Endothelial cell of umbilical vein (primary cell): ENCODE measurements around the gene ABLIM2. TPM values are rescaled to one million over a fixed set of nuclear protein-coding genes. Genes with fewer than 3 reads are reported as not detected.

Source experiments
- BruUV-seq: library from RNA; stranded (reverse); fragments of 400-500 nt; replicated peaks from 2 replicates; lab custom pipeline; 2021; lab: Mats Ljungman, UMichigan
- CTCF ChIA-PET: fragments of 300-600, 350-600 bp; sonication (Branson Sonifier 250); formaldehyde crosslinking; loops from one replicate; lab custom pipeline; 2021; ENCODE audit warnings: antibody characterized with exemption, inconsistent platforms; lab: Charles Lee
- POLR2A ChIA-PET: fragments of 300-600, 350-600 bp; sonication (Branson Sonifier 250); formaldehyde crosslinking; loops from one replicate; lab custom pipeline; 2021; ENCODE audit warnings: antibody characterized with exemption, inconsistent platforms; lab: Charles Lee
- DNase-seq: peaks from one replicate; pipeline ENCODE4 v3.0.0-alpha.2; 2011; ENCODE audit warnings: low read depth, low spot score
- FAIRE-seq: peaks from 2 replicates; lab custom pipeline; 2011; peaks lifted over from hg19 to GRCh38; lab: Jason Lieb, UNC
- H2AFZ ChIP-seq: 2 replicates; pipeline ENCODE4 v1.6.0; 2012; ENCODE audit warnings: low read depth, low read length, control low read depth, inconsistent platforms
- H3K27ac ChIP-seq: 2 replicates; pipeline ENCODE4 v1.5.1; 2011; ENCODE audit warnings: low read depth, mild to moderate bottlenecking, control low read depth, low read length, moderate library complexity; ENCODE audit not compliant: insufficient read depth
- H3K27me3 ChIP-seq, 2 experiments: 2 replicates each; pipeline versions ENCODE4 v1.6.0 to v1.6.1; 2011; ENCODE audit warnings: low read length in 2 of 2, mixed read lengths in 1 of 2; ENCODE audit not compliant: control insufficient read depth in 2 of 2, insufficient read depth in 2 of 2
- H3K36me3 ChIP-seq, 2 experiments: 2 replicates in 1 of 2; 3 replicates in 1 of 2; pipeline ENCODE4 v1.5.1; 2011; ENCODE audit warnings: low read length in 2 of 2, mild to moderate bottlenecking in 1 of 2, moderate library complexity in 1 of 2; ENCODE audit not compliant: control insufficient read depth in 2 of 2, insufficient read depth in 2 of 2; ENCODE audit errors: extremely low read depth in 1 of 2
- H3K4me1 ChIP-seq: 3 replicates; pipeline ENCODE4 v1.5.1; 2011; ENCODE audit warnings: mild to moderate bottlenecking, low read length; ENCODE audit not compliant: control insufficient read depth, insufficient read depth; ENCODE audit errors: extremely low read depth
- H3K4me2 ChIP-seq: 2 replicates; pipeline ENCODE4 v1.6.1; 2011; ENCODE audit warnings: low read length, control low read depth, mixed read lengths; ENCODE audit not compliant: insufficient read depth
- H3K4me3 ChIP-seq, 3 experiments: fragments of 200-600 bp in 1 of 3; sonication (generic), shearing (Covaris generic) in 1 of 3; replicated peaks in 1 of 3; 2 replicates each; pipeline ENCODE4 v1.5.1; 2011 to 2016; ENCODE audit warnings: control low read depth in 3 of 3, low read length in 3 of 3, mild to moderate bottlenecking in 2 of 3, inconsistent platforms in 1 of 3, low read depth in 1 of 3, moderate library complexity in 1 of 3; ENCODE audit not compliant: insufficient read depth in 1 of 3
- H3K79me2 ChIP-seq: 2 replicates; pipeline ENCODE4 v1.6.0; 2012; ENCODE audit warnings: low read length, inconsistent platforms; ENCODE audit not compliant: control insufficient read depth, insufficient read depth
- H3K9ac ChIP-seq: replicated peaks from 2 replicates; pipeline ENCODE3; 2011; ENCODE audit warnings: low read length, control low read depth; ENCODE audit not compliant: insufficient read depth; ENCODE audit errors: extremely low read depth
- H3K9me1 ChIP-seq: replicated peaks from 3 replicates; pipeline ENCODE4 v1.6.0; 2011; ENCODE audit warnings: mild to moderate bottlenecking, low read length; ENCODE audit not compliant: control insufficient read depth, insufficient read depth; ENCODE audit errors: extremely low read depth
- H3K9me3 ChIP-seq: replicated peaks from 2 replicates; pipeline ENCODE4 v1.5.1; 2012; ENCODE audit warnings: low read length, inconsistent platforms; ENCODE audit not compliant: control insufficient read depth, insufficient read depth
- H4K20me1 ChIP-seq: replicated peaks from 2 replicates; pipeline ENCODE3; 2011; ENCODE audit warnings: mild to moderate bottlenecking, low read length; ENCODE audit not compliant: control insufficient read depth, insufficient read depth; ENCODE audit errors: extremely low read depth
- CTCF ChIP-seq, 2 donors: IDR thresholded peaks; 1 replicate in 1 of 2; 2 replicates in 1 of 2; pipeline ENCODE4 v1.5.1; 2011; ENCODE audit warnings: low read length in 2 of 2, mild to moderate bottlenecking in 2 of 2, moderate library complexity in 2 of 2, control low read depth in 1 of 2, inconsistent platforms in 1 of 2, low read depth in 1 of 2; ENCODE audit not compliant: insufficient read depth in 1 of 2; ENCODE audit errors: extremely low read depth in 1 of 2
- EZH2 ChIP-seq: IDR thresholded peaks from 2 replicates; pipeline ENCODE4 v1.6.1; 2012; ENCODE audit warnings: borderline replicate concordance, low read depth, mild to moderate bottlenecking, moderate library complexity, low read length, inconsistent platforms; ENCODE audit not compliant: severe bottlenecking
- FOS ChIP-seq: IDR thresholded peaks from 2 replicates; pipeline ENCODE4 v1.6.1; 2011; ENCODE audit warnings: mild to moderate bottlenecking, low read length, moderate library complexity, borderline replicate concordance; ENCODE audit not compliant: insufficient read depth
- GATA2 ChIP-seq: IDR thresholded peaks from 2 replicates; pipeline ENCODE4 v1.7.0; 2011; ENCODE audit warnings: low read depth, mild to moderate bottlenecking, moderate library complexity, mixed read lengths, low read length; ENCODE audit not compliant: insufficient read length, insufficient read depth
- JUN ChIP-seq: IDR thresholded peaks from 2 replicates; pipeline ENCODE4 v1.6.1; 2011; ENCODE audit warnings: borderline replicate concordance, low read depth; ENCODE audit not compliant: insufficient read length, insufficient read depth
- MYC ChIP-seq: IDR thresholded peaks from one replicate; pipeline ENCODE4 v1.6.1; 2011; ENCODE audit warnings: mild to moderate bottlenecking, low read depth, low read length
- POLR2A ChIP-seq: IDR thresholded peaks from 2 replicates; pipeline ENCODE4 v1.6.1; 2012; ENCODE audit warnings: low read depth, mild to moderate bottlenecking, control low read depth, low read length
- POLR2AphosphoS5 ChIP-seq: IDR thresholded peaks from 2 replicates; pipeline ENCODE4 v1.6.1; 2012; ENCODE audit warnings: low read depth, mild to moderate bottlenecking, control low read depth, low read length, moderate library complexity; ENCODE audit not compliant: insufficient read depth
- dilution Hi-C: fragments of 300-500 bp; cut with MboI; formaldehyde crosslinking; loops from one replicate; pipeline ENCODE4 v1.15.0; 2019; ENCODE audit warnings: low sequenced_read_pairs; ENCODE audit not compliant: extremely low pct_ligation_motif_present
- intact Hi-C: fragments of 100-400 bp; cut with micrococcal nuclease; formaldehyde crosslinking; loops from one replicate; pipeline ENCODE4 v1.10.0; 2022
- polyA plus RNA-seq, 4 experiments: library from polyadenylated mRNA; depleted of rRNA in 3 of 4; stranded (reverse) in 3 of 4; unstranded in 1 of 4; fragments of >200 nt; gene quantifications; 2 replicates each; pipeline versions ENCODE4 v1.2.1 to v1.2.3, GENCODE V29; 2011 to 2012; ENCODE audit warnings: missing spikeins in 1 of 4
- total RNA-seq: library from RNA; stranded (reverse); gene quantifications from 2 replicates; pipeline ENCODE4 v1.2.3, GENCODE V29; 2021
- TF ChIP-seq, protein P1 (sequence below): IDR thresholded peaks from 2 replicates; pipeline ENCODE4 v1.6.1; 2011; ENCODE audit not compliant: insufficient read depth, insufficient read length

ABLIM2 gene
- total and polyA plus RNA-seq, 2 donors (not counting 3 experiments of a cell fraction or from before 2014, with no cell fraction given): 0.28 to 0.66 TPM

GRCh38 chr4:8028368-8028767 lies 130.2 kb downstream of the ABLIM2 start:
- CTCF ChIA-PET: interaction anchor here (1.3 kb wide), 1 partner anchor 12 kb away, joined by 4 read pairs; no protein-coding TSS in a partner anchor
- dilution Hi-C loops: no loop called here

More at GRCh38 chr4:8028368-8028767, 130.2 kb downstream of the ABLIM2 start:
- H3K4me1 ChIP-seq: no peaks in the 10 kb centered on the region
- H2AFZ ChIP-seq: no peak overlapping the region
- POLR2A ChIA-PET: no interaction called here
- H4K20me1 ChIP-seq: no peaks in the 10 kb centered on the region
- no peak for FAIRE-seq
- no peaks in the 10 kb centered on the region for H3K79me2 ChIP-seq
- no peak for TF ChIP-seq GATA2
- no peak for TF ChIP-seq CTCF (IDR thresholded peaks at IDR 0.05; ENCODE audit: extremely low read depth in 1 of 2, insufficient read depth in 1 of 2, low read depth in 1 of 2, low read length in 2 of 2)
- no peak for TF ChIP-seq MYC
- TF ChIP-seq JUN: no peak
- no peak for TF ChIP-seq POLR2A
- TF ChIP-seq FOS: no peak
- TF ChIP-seq POLR2AphosphoS5: no peak
- TF ChIP-seq, protein P1, sequence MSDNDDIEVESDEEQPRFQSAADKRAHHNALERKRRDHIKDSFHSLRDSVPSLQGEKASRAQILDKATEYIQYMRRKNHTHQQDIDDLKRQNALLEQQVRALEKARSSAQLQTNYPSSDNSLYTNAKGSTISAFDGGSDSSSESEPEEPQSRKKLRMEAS: no peak
- no peak for TF ChIP-seq EZH2
- no peaks in the 10 kb centered on the region for H3K9me1 ChIP-seq
- no peak for DNase-seq
- H3K27ac ChIP-seq: no peak overlapping the region
- H3K9me3 ChIP-seq: no peaks in the 10 kb centered on the region
- H3K36me3 ChIP-seq: no peaks in the 10 kb centered on the region
- no peak overlapping the region for H3K9ac ChIP-seq
- no TSS peak for BruUV-seq
- intact Hi-C loops: no loop called here
- peaks cover 0 to 2% of the 10 kb centered on the region in 2 experiments for H3K27me3 ChIP-seq
- H3K4me3 ChIP-seq: no peak overlapping the region
- no peak overlapping the region for H3K4me2 ChIP-seq
